ENCODE results near the gene CUBN. TPM values are rescaled to one million over a fixed set of nuclear protein-coding genes. Genes with fewer than 3 reads are reported as not detected.
A peak's percentile ranks its signal among the peaks of the same experiment; 100 is the strongest.

Gene CUBN
- total and polyA plus RNA-seq, 3 experiments from 2014 or later = 0.73 to 0.92 (median 0.83) TPM

GRCh38 chr10:17113346-17113745 is 16.3 kb downstream of the CUBN start:
- no peak for DNase-seq

GRCh38 chr10:17112566-17112965 is 17.0 kb downstream of the CUBN start:
- Mint-ChIP-seq H3K4me1 (peaks cover 4 to 10% (median 8%) of the 10 kb centered on the region in 3 donors), H3K27ac (peak overlapping the region in 1 of 8 donors; percentile 6), H3K9me3 (no peaks in the 10 kb centered on the region), H3K27me3 (no peaks in the 10 kb centered on the region), H3K4me3 (no peak overlapping the region), H3K36me3 (peaks cover 16 to 31% (median 24%) of the 10 kb centered on the region in 3 donors)
- ChIA-PET CTCF (no interaction called here), POLR2A (no interaction called here)
- Histone ChIP-seq H3K27me3 (ENCODE audit: insufficient read depth, low read length, poor library complexity, severe bottlenecking) (no peaks in the 10 kb centered on the region), H3K9me3 (ENCODE audit: low read length) (no peaks in the 10 kb centered on the region), H3K4me3 (ENCODE audit: low read length) (no peak overlapping the region), H3K27ac (ENCODE audit: low read depth, low read length) (no peak overlapping the region), H3K36me3 (ENCODE audit: insufficient read depth, low read length) (no peaks in the 10 kb centered on the region), H3K4me1 (ENCODE audit: insufficient read depth, low read length) (no peaks in the 10 kb centered on the region)
- no peak for DNase-seq

More at GRCh38 chr10:17113346-17113745, 16.3 kb downstream of the CUBN start:
- Mint-ChIP-seq H3K4me3 (no peak overlapping the region), H3K27me3 (no peaks in the 10 kb centered on the region), H3K9me3 (no peaks in the 10 kb centered on the region), H3K27ac (no peak overlapping the region), H3K4me1 (peaks cover 4 to 10% (median 8%) of the 10 kb centered on the region in 3 donors), H3K36me3 (peaks cover 16 to 36% (median 24%) of the 10 kb centered on the region in 3 donors)
- CTCF ChIA-PET = no interaction called here
- H3K4me3 ChIP-seq (ENCODE audit: low read length) = no peak overlapping the region
- H3K4me1 ChIP-seq (ENCODE audit: insufficient read depth, low read length) = no peaks in the 10 kb centered on the region
- no peaks in the 10 kb centered on the region for H3K27me3 ChIP-seq (ENCODE audit: insufficient read depth, low read length, poor library complexity, severe bottlenecking)
- H3K9me3 ChIP-seq (ENCODE audit: low read length) = no peaks in the 10 kb centered on the region
- H3K36me3 ChIP-seq (ENCODE audit: insufficient read depth, low read length) = no peaks in the 10 kb centered on the region
- POLR2A ChIA-PET = no interaction called here
- no peak overlapping the region for H3K27ac ChIP-seq (ENCODE audit: low read depth, low read length)

GRCh38 chr10:17109475-17110207 is 20.0 kb downstream of the CUBN start:
- Histone ChIP-seq H3K27me3 (ENCODE audit: insufficient read depth, low read length, poor library complexity, severe bottlenecking) (no peaks in the 10 kb centered on the region), H3K36me3 (ENCODE audit: insufficient read depth, low read length) (peaks cover 3% of the 10 kb centered on the region), H3K4me3 (ENCODE audit: low read length) (no peak overlapping the region), H3K27ac (ENCODE audit: low read depth, low read length) (no peak overlapping the region), H3K4me1 (ENCODE audit: insufficient read depth, low read length) (no peaks in the 10 kb centered on the region), H3K9me3 (ENCODE audit: low read length) (no peaks in the 10 kb centered on the region)
- no peak for DNase-seq
- Mint-ChIP-seq H3K36me3 (peaks cover 11 to 38% (median 23%) of the 10 kb centered on the region in 3 donors), H3K9me3 (no peaks in the 10 kb centered on the region), H3K27ac (no peak overlapping the region), H3K27me3 (no peaks in the 10 kb centered on the region), H3K4me1 (no peaks in the 10 kb centered on the region), H3K4me3 (no peak overlapping the region)
- ChIA-PET CTCF (no interaction called here), POLR2A (no interaction called here)

GRCh38 chr10:17109046-17109445 is 20.6 kb downstream of the CUBN start:
- no peak overlapping the region for H3K4me3 ChIP-seq (ENCODE audit: low read length)
- H3K4me1 ChIP-seq (ENCODE audit: insufficient read depth, low read length) = no peaks in the 10 kb centered on the region
- peaks cover 11 to 38% (median 25%) of the 10 kb centered on the region in 3 donors for H3K36me3 Mint-ChIP-seq
- H3K36me3 ChIP-seq (ENCODE audit: insufficient read depth, low read length) = peaks cover 3% of the 10 kb centered on the region
- no peaks in the 10 kb centered on the region for H3K4me1 Mint-ChIP-seq
- POLR2A ChIA-PET = no interaction called here
- CTCF ChIA-PET = no interaction called here
- H3K27ac ChIP-seq (ENCODE audit: low read depth, low read length) = no peak overlapping the region
- H3K27ac Mint-ChIP-seq = no peak overlapping the region
- no peaks in the 10 kb centered on the region for H3K27me3 Mint-ChIP-seq
- no peaks in the 10 kb centered on the region for H3K27me3 ChIP-seq (ENCODE audit: insufficient read depth, low read length, poor library complexity, severe bottlenecking)
- no peak for DNase-seq
- H3K9me3 ChIP-seq (ENCODE audit: low read length) = no peaks in the 10 kb centered on the region
- H3K9me3 Mint-ChIP-seq = no peaks in the 10 kb centered on the region
- H3K4me3 Mint-ChIP-seq = no peak overlapping the region

GRCh38 chr10:17106991-17107390 is 22.6 kb downstream of the CUBN start:
- Mint-ChIP-seq H3K4me1 (no peaks in the 10 kb centered on the region), H3K4me3 (no peak overlapping the region), H3K9me3 (no peaks in the 10 kb centered on the region), H3K36me3 (peaks cover 5 to 39% (median 26%) of the 10 kb centered on the region in 3 donors), H3K27me3 (no peaks in the 10 kb centered on the region), H3K27ac (no peak overlapping the region)
- Histone ChIP-seq H3K9me3 (ENCODE audit: low read length) (no peaks in the 10 kb centered on the region), H3K4me1 (ENCODE audit: insufficient read depth, low read length) (no peaks in the 10 kb centered on the region), H3K36me3 (ENCODE audit: insufficient read depth, low read length) (peaks cover 3% of the 10 kb centered on the region), H3K27me3 (ENCODE audit: insufficient read depth, low read length, poor library complexity, severe bottlenecking) (no peaks in the 10 kb centered on the region), H3K4me3 (ENCODE audit: low read length) (no peak overlapping the region), H3K27ac (ENCODE audit: low read depth, low read length) (no peak overlapping the region)
- CTCF ChIA-PET = no interaction called here
- POLR2A ChIA-PET = no interaction called here
- no peak for DNase-seq

GRCh38 chr10:17101910-17102266 is 27.7 kb downstream of the CUBN start:
- H3K27me3 Mint-ChIP-seq = no peaks in the 10 kb centered on the region
- H3K27ac Mint-ChIP-seq = peak overlapping the region in 1 of 8 donors; percentile 19
- no peaks in the 10 kb centered on the region for H3K4me1 ChIP-seq (ENCODE audit: insufficient read depth, low read length)
- ChIA-PET POLR2A (no interaction called here), CTCF (no interaction called here)
- H3K36me3 ChIP-seq (ENCODE audit: insufficient read depth, low read length) = peaks cover 3% of the 10 kb centered on the region
- no peak overlapping the region for H3K4me3 ChIP-seq (ENCODE audit: low read length)
- H3K9me3 Mint-ChIP-seq = peaks cover 0 to 2% (median 0%) of the 10 kb centered on the region in 5 donors
- peaks cover 1 to 33% (median 26%) of the 10 kb centered on the region in 3 donors for H3K36me3 Mint-ChIP-seq
- no peaks in the 10 kb centered on the region for H3K4me1 Mint-ChIP-seq
- no peaks in the 10 kb centered on the region for H3K27me3 ChIP-seq (ENCODE audit: insufficient read depth, low read length, poor library complexity, severe bottlenecking)
- H3K27ac ChIP-seq (ENCODE audit: low read depth, low read length) = no peak overlapping the region
- H3K4me3 Mint-ChIP-seq = no peak overlapping the region
- DNase-seq = no peak
- no peaks in the 10 kb centered on the region for H3K9me3 ChIP-seq (ENCODE audit: low read length)

GRCh38 chr10:17101257-17101909 is 28.2 kb downstream of the CUBN start:
- ChIA-PET CTCF (no interaction called here), POLR2A (no interaction called here)
- Mint-ChIP-seq H3K27ac (peak overlapping the region in 3 of 8 donors; percentile 5 to 19 (median 6)), H3K9me3 (peaks cover 0 to 4% (median 0%) of the 10 kb centered on the region in 5 donors), H3K36me3 (peaks cover 4 to 32% (median 23%) of the 10 kb centered on the region in 3 donors), H3K4me3 (no peak overlapping the region), H3K27me3 (no peaks in the 10 kb centered on the region), H3K4me1 (no peaks in the 10 kb centered on the region)
- Histone ChIP-seq H3K9me3 (ENCODE audit: low read length) (no peaks in the 10 kb centered on the region), H3K27ac (ENCODE audit: low read depth, low read length) (no peak overlapping the region), H3K27me3 (ENCODE audit: insufficient read depth, low read length, poor library complexity, severe bottlenecking) (no peaks in the 10 kb centered on the region), H3K36me3 (ENCODE audit: insufficient read depth, low read length) (peaks cover 3% of the 10 kb centered on the region), H3K4me3 (ENCODE audit: low read length) (no peak overlapping the region), H3K4me1 (ENCODE audit: insufficient read depth, low read length) (no peaks in the 10 kb centered on the region)
- DNase-seq = no peak

GRCh38 chr10:17100586-17100985 is 29.0 kb downstream of the CUBN start:
- Histone ChIP-seq H3K4me1 (ENCODE audit: insufficient read depth, low read length) (no peaks in the 10 kb centered on the region), H3K36me3 (ENCODE audit: insufficient read depth, low read length) (peaks cover 3% of the 10 kb centered on the region), H3K9me3 (ENCODE audit: low read length) (no peaks in the 10 kb centered on the region), H3K27ac (ENCODE audit: low read depth, low read length) (no peak overlapping the region), H3K27me3 (ENCODE audit: insufficient read depth, low read length, poor library complexity, severe bottlenecking) (no peaks in the 10 kb centered on the region), H3K4me3 (ENCODE audit: low read length) (no peak overlapping the region)
- no peak for DNase-seq
- ChIA-PET CTCF (no interaction called here), POLR2A (no interaction called here)
- Mint-ChIP-seq H3K27me3 (no peaks in the 10 kb centered on the region), H3K4me3 (no peak overlapping the region), H3K27ac (peak overlapping the region in 1 of 8 donors; percentile 15), H3K4me1 (no peaks in the 10 kb centered on the region), H3K36me3 (peaks cover 9 to 32% (median 23%) of the 10 kb centered on the region in 3 donors), H3K9me3 (peaks cover 0 to 4% (median 0%) of the 10 kb centered on the region in 5 donors)
